Smooth muscle cell (in vitro differentiated cells): ENCODE data around the gene HMCN2. TPM values are rescaled to one million over a fixed set of nuclear protein-coding genes. Genes with fewer than 3 reads are reported as not detected.

Source experiments
- DNase-seq: peaks from one replicate; lab custom pipeline; 2025; ENCODE audit not compliant: unreplicated experiment; lab: John Stamatoyannopoulos, UW
- H2AFZ ChIP-seq: fragments of 200-600 bp; sonication (generic); 2 replicates; pipeline ENCODE4 v1.6.0; 2016; ENCODE audit warnings: antibody characterized with exemption, low read depth, mild to moderate bottlenecking
- H3F3A ChIP-seq: fragments of 200-600 bp; sonication (generic); 2 replicates; pipeline ENCODE4 v1.6.0; 2017; ENCODE audit warnings: antibody characterized with exemption, low read depth
- H3K27ac ChIP-seq: fragments of 200-600 bp; sonication (generic); 2 replicates; pipeline ENCODE4 v1.5.1; 2016; ENCODE audit warnings: low read depth, mild to moderate bottlenecking
- H3K27me3 ChIP-seq: fragments of 200-600 bp; sonication (generic); 2 replicates; pipeline ENCODE4 v1.6.1; 2016; ENCODE audit warnings: low read depth, mild to moderate bottlenecking
- H3K36me3 ChIP-seq: fragments of 200-600 bp; sonication (generic); 2 replicates; pipeline ENCODE4 v1.5.1; 2016; ENCODE audit warnings: low read depth
- H3K4me1 ChIP-seq: fragments of 200-600 bp; sonication (generic); 2 replicates; pipeline ENCODE4 v1.5.1; 2016; ENCODE audit warnings: low read depth
- H3K4me2 ChIP-seq: fragments of 200-600 bp; sonication (generic); 2 replicates; pipeline ENCODE4 v1.6.0; 2016; ENCODE audit warnings: mild to moderate bottlenecking
- H3K4me3 ChIP-seq: fragments of 200-600 bp; sonication (generic); 2 replicates; pipeline ENCODE4 v1.5.1; 2016; ENCODE audit warnings: mild to moderate bottlenecking
- H3K79me2 ChIP-seq: fragments of 200-600 bp; sonication (generic); 2 replicates; pipeline ENCODE4 v1.6.0; 2016; ENCODE audit warnings: low read depth, mild to moderate bottlenecking
- H3K9ac ChIP-seq: fragments of 200-600 bp; sonication (generic); 2 replicates; pipeline ENCODE4 v1.6.0; 2016; ENCODE audit warnings: low read depth
- H3K9me3 ChIP-seq: fragments of 200-600 bp; sonication (generic); replicated peaks from 2 replicates; pipeline ENCODE4 v1.5.1; 2016; ENCODE audit warnings: low read depth
- H4K20me1 ChIP-seq: fragments of 200-600 bp; sonication (generic); 2 replicates; pipeline ENCODE4 v1.6.0; 2016; ENCODE audit warnings: low read depth
- CTCF ChIP-seq: fragments of 200-600 bp; sonication (generic); IDR thresholded peaks from 2 replicates; pipeline ENCODE4 v1.5.1; 2017; ENCODE audit warnings: borderline replicate concordance, mild to moderate bottlenecking, antibody characterized with exemption; ENCODE audit not compliant: insufficient read depth, poor library complexity, severe bottlenecking
- WGBS: methylation state at CpG from one replicate; pipeline ENCODE4 v1.1.7; 2016; ENCODE audit warnings: low lambda C conversion rate; 5-methylcytosine and 5-hydroxymethylcytosine counted together
- polyA plus RNA-seq: library from polyadenylated mRNA; unstranded; fragments of >200 nt; fragmentation: Nextera tagmentation; extraction: Ambion mirVana; gene quantifications from 2 replicates; pipeline ENCODE4 v1.2.1, GENCODE V29; 2016
- total RNA-seq: library from RNA; depleted of rRNA; stranded (reverse); fragments of >200 nt; gene quantifications from 2 replicates; pipeline ENCODE4 v1.2.3, GENCODE V29; 2014

Gene HMCN2
- total and polyA plus RNA-seq, 2 experiments from 2014 or later: under 0.01 TPM; not detected in 1

GRCh38 chr9:130454096-130454811, 188.7 kb downstream of the HMCN2 start:
- H3K4me2 ChIP-seq: no peak overlapping the region
- DNase-seq: no peak
- peaks cover 31% of the 10 kb centered on the region for H4K20me1 ChIP-seq
- 96% methylated on average over 9 of the region's 10 CpGs for WGBS
- H3K4me3 ChIP-seq: no peak overlapping the region
- H3K9me3 ChIP-seq: no peaks in the 10 kb centered on the region
- no peak overlapping the region for H3K27ac ChIP-seq
- no peaks in the 10 kb centered on the region for H3K36me3 ChIP-seq
- no peaks in the 10 kb centered on the region for H3K4me1 ChIP-seq
- no peak for TF ChIP-seq CTCF
- no peak overlapping the region for H2AFZ ChIP-seq
- no peaks in the 10 kb centered on the region for H3K27me3 ChIP-seq
- no peaks in the 10 kb centered on the region for H3K79me2 ChIP-seq
- no peak overlapping the region for H3K9ac ChIP-seq
- no peaks in the 10 kb centered on the region for H3F3A ChIP-seq

- Histone ChIP-seq H4K20me1 (peaks cover 31% of the 10 kb centered on the region), H3K79me2 (no peaks in the 10 kb centered on the region), H3K27me3 (no peaks in the 10 kb centered on the region), H3F3A (no peaks in the 10 kb centered on the region), H2AFZ (no peak overlapping the region), H3K4me3 (no peak overlapping the region), H3K9ac (no peak overlapping the region), H3K9me3 (no peaks in the 10 kb centered on the region), H3K36me3 (no peaks in the 10 kb centered on the region), H3K27ac (no peak overlapping the region), H3K4me2 (no peak overlapping the region), H3K4me1 (no peaks in the 10 kb centered on the region)
- 32% methylated on average over 3 of the region's 3 CpGs for WGBS
- no peak for DNase-seq
- TF ChIP-seq CTCF: no peak
These were observed 189.3 kb downstream of the HMCN2 start for GRCh38 chr9:130454812-130455325.

GRCh38 chr9:130458027-130458803, 192.7 kb downstream of the HMCN2 start:
- H3K4me1 ChIP-seq: no peaks in the 10 kb centered on the region
- H3K9ac ChIP-seq: no peak overlapping the region
- no peaks in the 10 kb centered on the region for H3K79me2 ChIP-seq
- no peak overlapping the region for H3K4me2 ChIP-seq
- H3K27ac ChIP-seq: no peak overlapping the region
- no peaks in the 10 kb centered on the region for H3K36me3 ChIP-seq
- TF ChIP-seq CTCF: no peak
- no peak overlapping the region for H3K4me3 ChIP-seq
- H4K20me1 ChIP-seq: peaks cover 14% of the 10 kb centered on the region
- H3K9me3 ChIP-seq: no peaks in the 10 kb centered on the region
- H3F3A ChIP-seq: no peaks in the 10 kb centered on the region
- no peak for DNase-seq
- H3K27me3 ChIP-seq: no peaks in the 10 kb centered on the region
- WGBS: 95% methylated on average over 23 of the region's 23 CpGs
- H2AFZ ChIP-seq: no peak overlapping the region

- H3F3A ChIP-seq: no peaks in the 10 kb centered on the region
- no peak overlapping the region for H3K9ac ChIP-seq
- H3K27ac ChIP-seq: no peak overlapping the region
- no peaks in the 10 kb centered on the region for H3K79me2 ChIP-seq
- peaks cover 9% of the 10 kb centered on the region for H4K20me1 ChIP-seq
- no peak for DNase-seq
- H3K36me3 ChIP-seq: no peaks in the 10 kb centered on the region
- H2AFZ ChIP-seq: no peak overlapping the region
- H3K27me3 ChIP-seq: no peaks in the 10 kb centered on the region
- H3K4me1 ChIP-seq: no peaks in the 10 kb centered on the region
- no peak overlapping the region for H3K4me2 ChIP-seq
- no peak overlapping the region for H3K4me3 ChIP-seq
- no peaks in the 10 kb centered on the region for H3K9me3 ChIP-seq
- no peak for TF ChIP-seq CTCF
- WGBS: 96% methylated on average over 5 of the region's 5 CpGs
These were observed 193.2 kb downstream of the HMCN2 start for GRCh38 chr9:130458804-130459067.
